Adipose tissue (tissue), 3 donors: Measurements from ENCODE around the gene SLC51B. TPM values are rescaled to one million over a fixed set of nuclear protein-coding genes. Genes with fewer than 3 reads are reported as not detected.
"Not testable (repeated sequence)": the region's sequence is repeated elsewhere in the genome, so short reads cannot be mapped to it uniquely, and the experiment has no call there.

Experiments used
- H3K27ac ChIP-seq: one replicate; pipeline ENCODE4 v1.5.1; 2013; ENCODE audit warnings: low read depth, low read length
- WGBS, 3 donors: extraction: QIAGEN DNeasy Blood & Tissue Kit; methylation state at CpG; one replicate each; pipeline ENCODE4 v1.1.7; 2013; 5-methylcytosine and 5-hydroxymethylcytosine counted together
- polyA plus RNA-seq, 3 donors: library from polyadenylated mRNA; stranded (reverse); fragments of 200-250 nt; gene quantifications; one replicate each; pipeline ENCODE4 v1.2.3, GENCODE V29; 2013
- donor health status: healthy with polysubstance abuse.
- donor health status: Bipolar disorder and iron deficiency.
- donor health status: healthy.

The SLC51B gene
- polyA plus RNA-seq, 3 donors = 0.10 TPM; not detected in 2

- WGBS, 3 donors = 74 to 84% (median 74%) methylated on average over 4 of the region's 4 CpGs
- H3K27ac ChIP-seq = no peak overlapping the region
Measured at GRCh38 chr15:65059931-65060596, 14.9 kb downstream of the SLC51B start.

GRCh38 chr15:65060641-65061397 is 15.6 kb downstream of the SLC51B start:
- H3K27ac ChIP-seq = no peak overlapping the region
- WGBS, 3 donors = 81 to 91% (median 82%) methylated on average over 6 of the region's 6 CpGs

DNA sequence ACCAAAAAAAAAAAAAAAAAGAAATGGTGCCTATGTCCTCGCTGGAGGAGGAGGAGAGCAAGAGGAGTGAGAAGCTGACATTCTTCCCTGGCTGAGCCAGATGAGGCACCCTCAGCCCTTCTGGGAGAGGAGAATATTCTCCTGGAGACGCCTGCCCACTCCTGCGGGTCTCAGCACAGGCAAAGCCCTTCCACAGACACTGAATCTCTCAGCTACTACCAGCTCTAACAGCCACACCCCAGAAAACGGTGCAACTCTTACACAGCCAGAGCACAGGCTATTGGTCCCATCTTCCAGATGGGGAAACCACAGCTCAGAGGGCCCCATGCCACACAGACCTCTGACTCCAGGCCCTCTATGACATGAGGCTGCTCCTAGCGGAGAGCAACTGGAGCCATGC is 16.9 kb downstream of the SLC51B start:
- 81 to 88% (median 86%) methylated on average over 4 to 5 of the region's 5 CpGs for WGBS, 3 donors
- no peak overlapping the region for H3K27ac ChIP-seq

DNA sequence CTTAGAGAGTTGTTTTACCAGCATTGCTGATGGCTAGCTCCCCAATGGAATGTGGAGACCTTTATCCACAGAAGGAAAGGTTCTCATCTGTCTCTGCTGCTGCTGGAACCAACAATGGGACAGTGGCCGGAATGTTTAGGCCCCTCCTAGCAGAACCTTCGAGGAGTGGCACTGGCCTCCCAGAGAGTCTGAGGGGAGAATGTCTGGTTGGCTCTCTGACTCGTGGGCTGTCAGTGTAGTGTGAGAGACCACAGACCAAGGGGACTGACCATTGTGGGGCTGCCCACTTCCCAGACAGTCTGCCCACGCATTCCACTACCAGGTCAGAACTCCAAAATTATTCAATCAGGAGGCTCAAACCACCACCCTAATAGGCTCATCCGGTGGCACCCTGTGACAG is 17.5 kb downstream of the SLC51B start:
- WGBS, 3 donors = 69 to 80% (median 74%) methylated on average over 5 of the region's 5 CpGs
- H3K27ac ChIP-seq = no peak overlapping the region

DNA sequence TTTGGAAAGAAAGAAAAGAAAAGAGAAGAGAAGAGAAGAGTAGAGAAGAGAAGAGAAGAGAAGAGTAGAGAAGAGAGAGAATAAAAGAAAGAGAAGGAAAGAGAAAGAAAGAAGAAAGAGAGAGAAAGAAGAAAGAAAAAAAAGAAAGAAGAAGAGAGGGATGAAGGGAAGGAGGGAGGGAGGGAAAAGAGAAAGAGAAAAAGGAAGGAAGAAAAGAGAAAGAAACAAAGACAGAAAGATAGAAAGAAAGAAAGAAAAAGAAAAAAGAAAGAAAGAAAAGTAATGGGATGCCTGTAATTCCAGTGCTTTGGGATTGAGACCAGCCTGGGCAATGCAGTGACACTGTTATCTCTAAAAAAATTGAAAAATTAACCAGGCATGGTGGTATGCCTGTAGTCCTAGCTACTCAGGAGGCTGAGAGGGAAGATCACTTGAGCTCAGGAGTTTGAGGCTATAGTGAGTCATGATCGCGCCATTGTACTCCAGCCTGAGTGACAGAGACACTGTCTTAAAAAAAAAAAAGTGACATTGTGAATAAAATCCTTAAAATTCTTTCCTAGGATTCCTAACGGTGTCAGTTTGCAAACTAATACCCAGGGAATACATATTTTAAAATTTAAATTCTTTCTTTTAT is 20.9 kb downstream of the SLC51B start:
- WGBS, 3 donors = 51 to 71% (median 62%) methylated on average over 3 of the region's 3 CpGs
- H3K27ac ChIP-seq = no peak overlapping the region

DNA sequence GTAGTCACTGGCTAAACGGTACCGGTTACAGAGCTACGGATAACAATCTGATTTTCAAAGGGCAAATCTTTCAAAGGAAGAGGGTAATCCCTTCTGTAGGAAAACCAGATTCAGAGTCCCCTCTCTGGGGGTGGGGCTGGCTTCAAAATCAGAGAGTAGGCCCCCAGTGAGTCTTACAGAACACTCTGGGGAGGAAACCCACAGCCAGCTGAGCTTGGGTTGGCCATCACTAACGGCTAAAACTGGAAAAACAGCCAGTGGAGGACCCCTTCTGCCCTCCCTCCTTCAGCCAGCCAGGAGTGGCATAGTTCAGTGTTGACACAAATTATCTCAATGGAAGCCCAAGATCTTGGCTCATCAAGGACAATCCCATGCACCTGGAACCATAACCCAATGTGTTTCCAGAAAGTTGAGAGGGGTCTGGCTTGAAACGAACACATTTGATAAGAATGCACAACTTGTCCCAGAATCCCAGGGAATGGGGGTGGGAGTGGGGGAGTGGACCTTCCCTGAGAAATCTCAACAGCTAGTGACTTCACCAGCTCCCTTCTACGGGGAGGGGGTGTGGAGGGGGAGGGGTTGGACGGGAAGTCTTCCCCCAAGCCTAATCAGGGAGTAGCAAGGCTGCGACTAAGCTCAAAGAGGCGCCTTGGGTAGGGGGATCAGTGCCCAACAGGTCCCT is 21.6 kb downstream of the SLC51B start:
- WGBS, 3 donors = 32 to 41% (median 38%) methylated on average over 9 of the region's 9 CpGs
- no peak overlapping the region for H3K27ac ChIP-seq

DNA sequence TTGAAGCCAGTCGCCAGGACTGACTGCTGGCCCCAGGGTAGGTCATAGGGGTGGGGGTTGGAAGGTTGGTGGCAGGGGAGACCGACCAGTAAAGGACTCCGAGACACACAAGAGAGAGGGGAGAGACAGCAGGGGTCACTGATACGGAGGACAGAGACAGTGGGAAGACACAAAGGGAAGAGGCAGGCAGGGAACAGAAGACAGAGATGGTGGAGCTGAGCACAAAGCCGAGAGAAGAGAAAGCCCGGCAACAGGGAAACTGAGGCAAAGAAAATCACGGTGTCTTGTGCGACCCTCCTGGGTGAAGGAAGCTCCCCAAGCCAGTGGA is 22.1 kb downstream of the SLC51B start:
- peak overlapping the region; percentile 28 for H3K27ac ChIP-seq
- 19 to 27% (median 21%) methylated on average over 8 of the region's 8 CpGs for WGBS, 3 donors

DNA sequence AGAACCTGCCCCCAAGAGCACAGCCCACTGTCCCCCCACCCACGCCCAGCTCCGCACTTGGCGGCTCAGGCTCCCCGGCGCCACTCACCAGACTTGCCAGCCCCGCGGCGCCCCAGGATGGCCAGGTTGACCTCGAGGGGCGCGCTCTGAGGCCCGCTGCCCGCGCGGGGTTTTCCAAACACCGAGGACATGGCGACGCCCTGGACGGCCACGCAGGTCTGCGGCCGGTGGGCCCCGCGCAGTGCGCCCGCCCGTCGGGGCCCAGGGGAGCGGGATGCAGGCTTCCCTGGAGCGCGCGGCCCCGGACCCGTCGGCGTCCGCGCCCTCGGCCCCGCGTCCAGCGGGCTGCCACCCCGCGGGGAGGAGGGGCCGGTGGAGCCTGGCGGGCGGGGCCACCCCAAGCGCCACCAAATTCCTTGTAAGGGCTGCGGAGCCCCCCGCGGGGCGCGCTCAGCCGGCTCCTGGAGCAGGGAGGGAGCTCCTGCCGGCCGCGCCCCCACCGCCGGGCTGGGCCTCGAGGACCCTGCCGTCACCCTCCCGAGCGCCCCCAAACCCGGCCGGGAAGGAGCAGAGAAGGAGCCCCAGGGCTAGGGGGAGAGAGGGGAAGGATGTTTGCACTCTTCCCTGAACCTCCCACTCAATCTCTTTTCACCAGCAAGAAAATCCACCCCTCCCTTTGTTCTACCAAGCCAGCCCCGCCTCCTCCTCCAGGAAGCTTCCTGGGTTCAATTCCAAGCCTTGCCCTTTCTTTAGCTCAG is 22.6 kb downstream of the SLC51B start, which contains the start of gene RASL12:
RASL12 (minus strand) TSS at position 347 of the 758 bp plus-strand sequence; CDS start at position 191, 156 bp downstream.
- 3 to 10% (median 5%) methylated on average over 42 to 66 of the region's 66 CpGs for WGBS, 3 donors
- peak within 1 kb of the TSS; percentile 36 for H3K27ac ChIP-seq

GRCh38 chr15:65068403-65068788 is 23.2 kb downstream of the SLC51B start:
- peak overlapping the region; percentile 36 for H3K27ac ChIP-seq
- 55 to 85% (median 63%) methylated on average over 3 of the region's 3 CpGs for WGBS, 3 donors

DNA sequence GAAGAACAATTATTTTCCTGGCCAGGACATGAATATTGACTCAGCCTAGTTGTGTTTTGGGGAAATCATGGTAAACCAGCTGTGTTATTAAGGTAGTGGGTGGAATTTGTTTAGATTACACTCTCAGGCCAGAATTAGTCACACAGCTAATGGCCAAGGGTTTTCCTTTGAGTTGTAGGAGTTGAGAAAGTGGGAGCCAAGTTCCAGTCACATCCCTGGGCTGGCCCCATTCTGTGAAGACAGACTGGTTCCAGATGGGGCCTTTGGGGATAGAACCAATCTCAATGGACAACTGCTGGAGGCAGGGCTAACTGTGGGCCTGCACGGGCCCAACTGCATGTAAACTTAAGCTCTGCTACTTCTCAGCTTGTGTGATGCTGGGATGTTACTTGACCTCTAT is 24.0 kb downstream of the SLC51B start:
- no peak overlapping the region for H3K27ac ChIP-seq
- WGBS, 3 donors = 59 to 73% (median 60%) methylated on average over 1 of the region's 1 CpG

- WGBS, 3 donors = 70 to 75% (median 74%) methylated on average over 5 of the region's 5 CpGs
Measured at GRCh38 chr15:65069779-65070546, 24.8 kb downstream of the SLC51B start.

DNA sequence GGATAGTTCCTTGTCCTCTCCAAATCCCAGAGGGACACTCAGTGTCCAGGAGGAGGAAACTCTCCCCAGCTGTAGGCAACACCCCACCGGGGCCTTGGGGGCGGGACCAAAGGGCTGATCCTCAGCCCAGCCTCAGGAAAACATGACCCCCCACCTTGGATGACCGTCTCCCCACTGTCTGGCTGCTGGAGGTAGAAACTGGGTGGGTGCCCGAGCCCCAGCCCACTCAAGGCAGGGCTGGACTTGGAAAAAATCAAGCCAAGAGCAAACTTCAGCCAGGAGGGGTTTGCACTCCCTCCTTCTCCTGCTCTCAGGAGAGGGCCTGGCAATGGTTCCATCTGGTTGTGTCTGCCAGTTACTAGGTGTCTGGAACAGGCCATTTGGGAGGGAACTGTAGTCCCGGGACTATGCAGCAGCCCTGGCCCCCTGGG is 26.2 kb downstream of the SLC51B start:
- H3K27ac ChIP-seq = no peak overlapping the region
- 41 to 68% (median 48%) methylated on average over 5 of the region's 5 CpGs for WGBS, 3 donors

More at GRCh38 chr15:65069779-65070546, 24.8 kb downstream of the SLC51B start:
- no peak overlapping the region for H3K27ac ChIP-seq

GRCh38 chr15:65072027-65072426 is 26.8 kb downstream of the SLC51B start:
- H3K27ac ChIP-seq = no peak overlapping the region
- WGBS, 3 donors = 38 to 94% (median 51%) methylated on average over 1 of the region's 1 CpG

DNA sequence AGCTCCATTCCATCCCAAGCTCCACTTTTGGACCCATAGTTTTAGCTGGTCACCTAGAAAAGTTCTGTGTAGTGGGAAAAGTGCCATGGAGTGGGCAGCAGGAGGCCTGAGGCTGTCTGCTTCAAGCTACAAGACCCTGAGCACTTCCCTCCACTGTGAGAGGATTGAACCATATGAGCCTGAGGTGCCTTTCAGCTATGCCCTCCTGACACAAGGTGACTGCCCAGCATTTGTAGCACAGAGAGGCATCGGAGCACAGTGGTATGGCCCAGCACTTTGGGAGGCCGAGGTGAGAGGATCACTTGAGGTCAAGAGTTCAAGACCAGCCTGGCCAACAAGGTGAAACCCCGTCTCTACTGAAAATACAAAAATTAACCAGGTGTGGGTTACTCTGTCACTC is 27.4 kb downstream of the SLC51B start:
- 86 to 94% (median 94%) methylated on average over 3 of the region's 3 CpGs for whole genome bisulfite sequencing, 3 donors
- H3K27ac ChIP-seq = no peak overlapping the region

DNA sequence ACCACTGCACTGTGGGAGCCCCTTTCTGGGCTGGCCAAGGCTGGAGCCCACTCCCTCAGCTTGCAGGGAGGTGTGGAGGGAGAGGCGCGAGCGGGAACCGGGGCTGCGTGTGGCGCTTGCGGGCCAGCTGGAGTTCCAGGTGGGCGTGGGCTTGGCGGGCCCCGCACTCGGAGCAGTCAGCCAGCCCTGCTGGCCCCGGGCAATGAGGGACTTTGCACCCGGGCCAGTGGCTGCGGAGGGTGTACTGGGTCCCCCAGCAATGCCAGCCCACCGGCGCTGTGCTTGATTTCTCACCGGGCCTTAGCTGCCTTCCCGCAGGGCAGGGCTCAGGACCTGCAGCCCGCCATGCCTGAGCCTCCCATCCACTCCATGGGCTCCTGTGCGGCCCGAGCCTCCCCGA is 29.8 kb downstream of the SLC51B start:
- 95 to 97% (median 95%) methylated on average over 11 to 17 of the region's 22 CpGs for WGBS, 3 donors
- H3K27ac ChIP-seq = not testable (repeated sequence)

DNA sequence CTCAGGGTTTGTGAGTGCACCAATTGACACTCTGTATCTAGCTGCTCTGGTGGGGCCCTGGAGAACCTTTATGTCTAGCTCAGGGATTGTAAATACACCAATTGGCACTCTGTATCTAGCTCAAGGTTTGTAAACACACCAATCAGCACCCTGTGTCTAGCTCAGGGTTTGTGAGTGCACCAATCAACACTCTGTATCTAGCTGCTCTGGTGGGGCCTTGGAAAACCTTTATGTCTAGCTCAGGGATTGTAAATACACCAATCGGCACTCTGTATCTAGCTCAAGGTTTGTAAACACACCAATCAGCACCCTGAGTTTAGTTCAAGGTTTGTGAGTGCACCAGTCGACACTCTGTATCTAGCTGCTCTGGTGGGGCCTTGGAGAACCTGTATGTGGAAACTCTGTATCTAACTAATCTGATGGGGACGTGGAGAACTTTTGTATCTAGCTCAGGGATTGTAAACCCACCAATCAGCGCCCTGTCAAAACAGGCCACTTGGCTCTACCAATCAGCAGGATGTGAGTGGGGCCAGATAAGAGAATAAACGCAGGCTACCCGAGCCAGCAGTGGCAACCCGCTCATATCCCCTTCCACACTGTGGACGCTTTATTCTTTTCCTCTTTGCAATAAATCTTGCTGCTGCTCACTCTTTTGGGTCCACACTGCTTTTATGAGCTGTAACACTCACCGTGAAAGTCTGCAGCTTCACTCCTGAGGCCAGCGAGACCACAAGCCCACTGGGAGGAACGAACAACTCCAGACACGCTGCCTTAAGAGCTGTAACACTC is 30.6 kb downstream of the SLC51B start:
- WGBS, 3 donors = 64 to 71% (median 66%) methylated on average over 12 of the region's 12 CpGs
- not testable (repeated sequence) for H3K27ac ChIP-seq
